GM19395 (cell line): Measurements from ENCODE around the gene CLIC1.

ENCODE experiments used
- ATAC-seq: cut with Tn5 transposase; IDR thresholded peaks from one replicate; pipeline ENCODE4 v1.9.1; 2021; ENCODE audit warnings: mild to moderate bottlenecking, moderate library complexity; ENCODE audit not compliant: unreplicated experiment

CLIC1 gene

DNA sequence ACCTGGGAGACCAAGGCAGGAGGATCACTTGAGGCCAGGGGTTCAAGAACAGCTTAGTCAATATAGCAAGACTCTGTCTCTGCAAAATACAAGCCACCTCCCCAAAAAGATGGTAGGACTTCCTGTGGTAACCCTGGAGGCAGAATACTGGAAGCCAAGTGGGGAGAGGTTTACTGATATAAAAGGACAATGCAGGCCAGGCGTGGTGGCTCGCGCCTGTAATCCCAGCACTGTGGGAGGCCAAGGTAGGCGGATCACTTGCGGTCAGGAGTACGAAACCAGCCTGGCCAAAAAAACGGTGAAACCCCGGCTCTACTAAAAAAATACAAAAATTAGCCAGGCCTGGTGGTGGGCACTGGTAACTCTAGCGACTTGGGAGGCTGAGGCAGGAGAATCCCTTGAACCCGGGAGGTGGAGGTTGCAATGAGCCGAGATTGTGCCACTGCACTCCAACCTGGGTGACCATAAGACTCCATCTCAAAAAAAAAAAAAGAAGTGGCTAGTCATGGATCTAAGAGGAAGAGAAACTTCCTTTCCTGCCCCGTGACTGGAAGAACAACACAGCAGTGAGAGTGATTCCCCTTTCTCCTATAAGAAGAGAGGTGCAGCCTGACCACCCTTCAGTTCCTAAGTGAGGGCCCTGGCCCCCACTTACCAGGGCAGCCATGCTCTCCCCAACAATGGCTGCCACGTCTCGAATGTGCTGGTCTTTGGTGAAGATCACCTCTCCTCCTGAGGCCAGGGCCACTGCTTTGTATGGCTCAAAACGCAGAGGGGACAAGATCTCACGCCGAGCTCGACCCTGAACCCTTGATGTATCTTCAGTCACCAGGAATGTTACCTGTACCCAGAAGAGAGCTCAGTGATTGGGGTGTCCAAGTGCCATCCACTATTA lies 32.3 kb upstream of the CLIC1 start:
- ATAC-seq, result no peak

DNA sequence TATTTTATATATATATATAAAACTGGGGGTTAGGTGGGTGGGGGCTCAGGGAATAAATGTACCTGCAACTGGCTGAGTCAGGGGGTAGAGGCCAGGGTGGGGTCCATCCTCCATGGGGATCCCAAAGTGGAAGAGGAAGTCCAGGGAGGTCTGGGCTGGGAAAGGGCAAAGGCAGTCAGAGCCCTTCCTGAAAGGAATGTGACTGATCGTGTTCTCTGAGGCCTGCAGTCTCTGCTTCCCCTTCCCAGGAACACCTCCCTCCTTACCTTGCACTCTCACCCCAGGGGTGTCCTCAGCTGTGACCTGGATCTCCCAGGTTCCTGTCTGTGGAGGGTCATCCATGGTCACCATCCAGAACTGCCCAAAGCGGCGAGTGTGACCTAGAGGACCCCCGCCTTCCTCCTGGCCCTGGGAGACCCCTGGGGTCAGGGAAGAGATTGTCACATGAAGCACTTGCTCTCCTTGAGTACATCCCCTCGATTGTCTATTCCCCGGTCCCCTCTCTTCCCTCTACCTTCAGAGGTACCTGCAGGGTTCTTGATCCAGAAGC lies 30.8 kb upstream of the CLIC1 start:
- ATAC-seq, result no peak

DNA sequence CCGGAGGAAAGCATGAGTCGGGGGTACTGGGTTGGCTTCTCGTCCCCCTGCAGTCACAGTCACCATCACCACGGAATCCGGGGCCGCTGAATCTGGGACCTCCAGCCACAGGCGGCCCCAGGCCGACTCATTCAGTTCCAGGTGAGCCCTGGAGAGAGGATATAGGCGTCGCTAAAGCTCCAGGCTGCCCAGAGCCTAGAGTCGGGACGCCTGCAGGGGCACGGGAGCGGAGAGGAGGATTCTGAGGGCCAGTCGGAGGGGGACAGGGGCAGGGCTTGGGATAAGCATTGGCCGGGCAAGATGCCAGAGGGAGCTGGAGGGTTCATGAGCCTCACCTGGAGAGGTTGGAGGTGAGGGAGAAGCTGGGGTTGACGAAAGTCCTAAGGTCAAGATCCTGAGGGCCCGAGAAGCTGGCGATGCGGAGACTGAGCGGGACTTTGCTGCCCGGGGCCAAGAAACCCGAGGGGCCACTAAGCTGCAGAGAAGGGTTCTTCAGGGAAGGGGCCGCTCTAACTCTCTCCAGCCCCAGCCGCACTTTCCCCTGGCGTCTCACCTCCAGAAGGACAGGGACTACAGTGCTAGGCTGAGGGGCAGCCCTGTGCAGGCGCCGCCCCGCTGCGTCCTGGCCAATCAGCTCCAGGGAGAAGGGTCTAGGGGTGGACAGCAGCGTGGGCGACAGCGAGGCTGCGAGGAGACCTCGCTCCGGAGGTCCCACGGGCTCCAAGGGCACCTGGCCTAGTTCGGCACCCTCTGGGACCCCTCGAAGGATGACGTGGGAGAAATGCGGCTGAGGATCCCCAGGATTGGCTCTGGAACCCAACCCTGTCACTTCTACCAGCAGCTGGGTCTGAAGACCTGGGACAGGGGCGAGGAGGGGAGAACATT lies 29.8 kb upstream of the CLIC1 start:
- no peak for ATAC-seq

DNA sequence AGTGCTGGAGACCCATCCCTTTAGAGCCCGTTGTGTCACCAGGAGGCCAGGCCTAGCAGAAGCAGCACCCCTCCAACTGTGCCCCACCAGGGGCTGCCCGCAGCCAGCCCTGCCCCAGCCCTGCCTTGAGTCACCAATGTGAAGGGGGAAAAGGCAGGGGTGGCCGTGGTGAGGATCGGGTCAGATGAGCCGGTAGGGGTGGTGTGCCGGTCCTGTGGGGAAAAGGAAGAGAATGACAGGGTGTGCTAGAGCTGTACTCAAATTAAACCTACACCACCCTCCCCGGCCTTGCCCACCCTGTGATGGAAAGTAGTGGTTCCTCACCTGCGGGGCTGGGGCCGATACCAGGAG lies 29.2 kb upstream of the CLIC1 start:
- no peak for ATAC-seq

DNA sequence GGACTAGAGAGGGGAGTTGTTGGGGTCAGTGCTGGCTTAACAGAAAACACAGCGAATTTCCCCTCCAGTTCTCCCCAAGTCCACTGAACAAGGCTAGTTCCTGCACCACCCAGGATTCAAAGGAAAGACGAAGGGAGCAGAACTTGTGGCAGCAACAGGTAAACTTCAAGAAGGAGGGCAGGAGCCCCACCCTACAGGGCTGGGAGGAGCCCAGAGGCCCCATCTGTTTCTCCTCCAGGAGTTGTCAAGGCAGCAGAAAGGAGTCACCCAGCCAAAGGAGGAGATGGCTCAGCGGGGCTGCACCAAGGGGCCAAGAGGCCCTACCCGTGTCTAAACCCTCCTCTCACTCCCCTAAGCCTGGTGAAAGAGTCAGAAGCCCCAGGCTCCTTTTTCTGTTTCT lies 27.9 kb upstream of the CLIC1 start:
- ATAC-seq, result no peak

DNA sequence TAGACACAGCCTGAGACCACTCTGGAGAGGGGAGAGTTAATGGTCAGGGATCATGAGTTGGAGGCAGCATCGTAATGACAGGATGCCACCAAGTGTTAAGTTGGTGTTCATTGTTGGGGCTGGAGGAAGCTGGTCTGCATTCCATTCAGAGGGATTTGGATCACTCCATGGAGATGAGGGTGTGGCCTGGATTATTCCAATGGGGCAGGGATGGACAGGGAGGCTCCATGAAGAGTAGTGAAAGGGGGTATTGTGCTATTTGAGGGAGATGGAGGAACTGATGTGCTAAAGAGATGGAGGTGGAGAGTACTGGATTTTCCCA lies 27.2 kb upstream of the CLIC1 start:
- ATAC-seq, result no peak

DNA sequence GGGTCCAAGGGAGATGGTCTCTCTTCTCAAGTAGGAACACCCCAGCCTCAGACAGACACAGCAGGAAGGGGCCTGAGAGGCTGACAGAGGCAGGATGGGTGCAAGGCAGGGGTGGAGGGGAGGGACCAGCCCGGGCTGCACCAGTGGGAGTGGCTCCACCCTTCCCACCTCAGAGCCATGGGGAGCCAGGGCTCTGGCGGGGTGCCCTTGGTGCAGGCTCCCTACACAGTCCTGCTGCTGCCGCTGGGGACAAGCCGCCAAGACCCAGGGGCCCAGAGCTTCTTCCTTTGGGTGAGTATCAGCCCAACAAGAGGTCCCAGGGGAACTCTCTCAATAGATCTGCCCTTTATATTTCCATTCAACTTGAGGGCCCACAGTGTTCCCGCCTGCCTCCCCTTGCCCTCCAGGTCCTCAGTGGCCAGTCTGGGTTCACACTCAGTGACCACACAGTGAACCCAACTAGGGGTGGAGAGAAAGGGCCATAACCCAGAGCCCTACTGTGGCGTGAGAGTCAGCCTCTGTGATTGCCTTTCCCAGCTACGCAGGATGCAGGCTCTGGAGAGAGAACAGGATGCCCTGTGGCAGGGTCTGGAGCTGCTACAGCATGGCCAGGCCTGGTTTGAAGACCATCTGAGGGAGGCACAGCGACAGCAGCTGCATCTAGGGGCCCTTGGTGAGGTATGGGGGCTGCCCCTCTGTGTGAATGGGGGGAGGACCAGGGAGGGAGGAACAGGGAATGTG lies 26.7 kb upstream of the CLIC1 start:
- no peak for ATAC-seq

DNA sequence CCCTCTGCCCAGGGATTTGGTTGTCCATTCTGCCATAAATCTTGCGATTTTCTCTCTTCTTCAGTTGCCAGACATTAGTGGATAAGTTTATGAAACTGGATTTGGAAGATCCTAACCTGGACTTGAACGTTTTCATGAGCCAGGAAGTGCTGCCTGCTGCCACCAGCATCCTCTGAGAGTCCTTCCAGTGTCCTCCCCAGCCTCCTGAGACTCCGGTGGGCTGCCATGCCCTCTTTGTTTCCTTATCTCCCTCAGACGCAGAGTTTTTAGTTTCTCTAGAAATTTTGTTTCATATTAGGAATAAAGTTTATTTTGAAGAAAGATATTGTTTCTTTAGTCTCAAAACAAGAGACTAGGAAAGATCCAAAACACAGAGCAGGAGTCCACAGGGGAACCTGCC lies 26.0 kb upstream of the CLIC1 start, which contains the start of gene SAPCD1:
Gene SAPCD1, plus strand, starts transcription at position 301 of the 400 bp plus-strand sequence. CDS start 399 bp downstream, outside the sequence.
- ATAC-seq, result no peak

DNA sequence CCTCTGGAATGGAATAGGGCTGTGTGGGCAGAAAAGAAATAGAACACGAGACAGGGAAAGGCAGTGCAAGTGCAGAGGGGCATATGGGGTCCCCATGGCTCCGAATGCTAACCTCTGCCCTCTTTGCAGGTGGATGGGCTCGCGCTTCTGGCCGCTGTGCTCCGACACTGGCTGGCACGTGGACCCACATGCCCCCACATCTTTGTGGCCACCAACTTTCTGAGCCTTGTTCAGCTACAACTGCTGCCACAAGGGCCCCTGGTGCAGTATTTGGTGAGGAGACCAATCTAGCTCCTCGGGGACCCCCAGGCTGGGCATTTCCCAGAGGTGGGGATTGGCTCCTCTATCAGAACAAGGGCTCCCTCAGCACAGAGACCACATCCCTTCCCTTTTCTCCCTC lies 25.0 kb upstream of the CLIC1 start:
- ATAC-seq, result no peak

DNA sequence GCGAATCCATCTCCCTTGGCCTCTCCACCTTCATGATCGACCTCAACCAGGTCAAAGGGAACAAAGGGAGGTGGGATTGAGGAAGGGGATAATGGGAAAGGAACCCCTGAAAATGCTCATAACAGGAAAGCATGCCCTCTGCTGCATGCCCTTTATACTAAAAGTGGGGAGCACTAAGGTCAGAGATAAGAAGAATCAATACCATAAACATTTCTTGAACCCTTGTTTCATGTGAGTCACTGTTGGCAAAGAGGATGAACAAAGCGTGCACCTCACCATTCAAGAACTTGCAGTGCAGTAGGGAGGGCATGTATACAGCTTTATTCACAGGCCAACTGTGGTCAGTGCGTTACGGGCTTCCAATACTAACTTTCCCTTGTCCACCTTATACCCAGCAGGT lies 24.5 kb upstream of the CLIC1 start:
- no peak for ATAC-seq

DNA sequence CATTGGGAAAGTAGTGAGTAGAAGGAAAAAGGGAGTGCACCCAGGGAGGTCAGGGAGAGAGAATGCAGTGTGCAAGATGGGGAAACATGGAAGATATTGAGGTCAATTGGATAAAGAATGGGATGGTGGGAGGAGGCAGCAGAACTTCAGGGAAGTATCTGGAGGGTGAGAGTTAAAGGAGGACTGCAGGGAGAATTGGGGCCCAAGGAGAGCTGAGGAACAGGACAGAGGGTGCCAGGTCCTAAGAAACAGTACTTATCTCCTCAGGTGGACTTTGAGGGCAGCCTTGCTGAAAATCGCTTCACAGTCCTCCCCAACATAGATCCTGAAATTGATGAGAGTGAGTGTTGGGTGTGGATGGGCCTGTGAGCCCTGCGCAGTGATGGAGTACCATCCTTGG lies 22.0 kb upstream of the CLIC1 start:
- ATAC-seq, result no peak

DNA sequence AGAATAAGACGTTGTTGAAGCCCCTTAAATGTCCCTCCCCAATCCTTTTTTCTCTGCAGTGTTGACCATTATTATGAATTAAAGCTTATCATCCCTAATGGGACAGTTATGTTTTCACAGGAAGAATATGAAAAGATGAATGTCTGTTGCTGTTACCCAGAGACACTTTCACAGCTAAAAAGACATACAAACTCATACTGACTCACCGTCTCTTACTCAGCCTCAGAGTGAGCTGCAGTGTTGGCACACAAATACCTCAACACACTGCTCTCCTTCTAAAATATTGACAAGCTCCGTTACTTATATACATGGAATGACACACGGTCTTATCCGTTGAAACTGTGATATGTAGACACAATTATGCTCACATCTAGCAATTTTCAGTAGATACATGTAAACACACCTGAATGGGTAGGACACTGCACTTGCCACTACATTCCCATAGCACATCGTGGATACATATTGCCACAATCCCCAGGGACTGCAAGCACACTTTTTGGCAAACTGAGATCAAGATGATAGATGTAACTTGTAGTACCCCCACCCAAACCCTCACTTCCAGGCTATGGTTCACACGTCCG lies 16.5 kb upstream of the CLIC1 start:
- no peak for ATAC-seq

DNA sequence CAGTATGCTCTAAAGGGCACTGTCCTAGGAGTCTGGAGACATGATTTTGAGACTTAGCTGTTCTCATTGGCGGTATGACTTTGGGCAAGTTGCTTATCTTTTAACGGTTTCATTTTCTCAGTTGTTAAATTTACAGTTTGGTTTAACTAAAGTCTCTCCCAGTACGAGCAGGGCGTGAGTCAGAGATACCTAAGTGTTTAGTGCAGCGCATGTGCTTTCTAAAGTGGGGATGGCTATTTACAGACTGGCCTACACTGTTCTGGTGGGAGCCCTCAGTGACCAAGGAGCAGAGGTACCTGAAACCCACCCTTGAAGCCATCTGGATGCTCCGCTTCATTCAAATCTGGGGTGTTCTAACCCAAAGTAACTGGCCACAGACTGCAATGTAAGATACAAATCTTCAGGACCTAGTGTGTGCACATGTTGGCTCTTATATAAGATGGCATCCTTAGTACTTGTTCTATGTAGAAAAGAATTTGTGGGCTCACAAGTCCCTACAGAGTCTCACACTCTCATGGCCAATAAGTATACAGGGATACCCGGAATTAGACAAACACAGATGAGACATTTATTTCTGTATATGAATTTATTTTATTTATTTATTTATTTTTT lies 14.2 kb upstream of the CLIC1 start:
- no peak for ATAC-seq

DNA sequence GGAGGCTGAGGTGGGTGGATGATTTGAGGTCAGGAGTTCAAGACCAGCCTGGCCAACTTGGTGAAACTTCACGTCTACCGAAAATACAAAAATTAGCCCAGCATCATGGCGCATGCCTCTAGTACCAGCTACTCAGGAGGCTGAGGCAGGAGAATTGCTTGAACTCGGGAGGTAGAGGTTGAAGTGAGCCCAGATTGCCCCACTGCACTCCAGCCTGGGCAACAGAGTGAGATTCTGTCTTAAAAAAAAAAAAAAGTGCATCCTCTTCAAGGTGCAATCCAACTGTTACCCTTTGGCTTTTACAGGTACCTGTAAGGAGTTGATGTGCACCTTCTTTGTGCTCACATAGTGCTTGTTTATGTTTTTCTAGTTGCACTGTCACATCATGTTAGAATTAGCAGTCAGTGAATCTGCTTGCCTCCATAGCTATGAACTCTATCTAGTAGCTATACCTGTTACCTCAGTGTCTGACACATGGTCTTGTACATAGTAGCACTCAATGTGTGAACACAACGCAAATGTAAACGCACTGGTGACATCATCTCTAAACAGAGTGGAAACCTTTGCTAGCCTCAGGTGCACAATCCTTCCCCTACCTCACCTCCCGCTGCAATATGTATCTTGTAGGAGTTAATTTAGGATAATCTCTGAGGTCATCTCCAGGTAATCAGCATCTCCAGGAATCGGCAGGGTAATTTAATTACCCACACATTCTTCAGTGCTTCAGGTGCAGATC lies 13.1 kb upstream of the CLIC1 start:
- ATAC-seq, result no peak

DNA sequence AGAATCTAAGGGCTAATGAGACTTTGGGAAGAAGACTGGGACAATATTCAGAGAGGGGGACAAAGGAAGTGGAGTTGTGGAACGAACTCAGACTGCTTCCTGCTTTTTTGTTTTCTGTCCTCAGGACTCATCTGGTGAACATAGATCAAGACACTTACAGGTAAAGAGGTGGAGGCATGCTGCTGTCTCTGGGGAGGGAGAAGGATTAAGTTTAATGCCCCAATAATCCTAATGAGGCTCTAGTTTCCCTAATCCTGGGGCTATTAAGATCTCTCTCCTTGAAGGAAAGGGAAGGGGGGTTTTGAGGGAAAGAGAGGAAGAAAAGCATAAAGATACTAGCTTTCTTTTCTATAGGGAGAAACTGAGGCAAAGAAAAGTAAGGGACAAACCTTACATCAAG lies 8.1 kb upstream of the CLIC1 start:
- no peak for ATAC-seq

DNA sequence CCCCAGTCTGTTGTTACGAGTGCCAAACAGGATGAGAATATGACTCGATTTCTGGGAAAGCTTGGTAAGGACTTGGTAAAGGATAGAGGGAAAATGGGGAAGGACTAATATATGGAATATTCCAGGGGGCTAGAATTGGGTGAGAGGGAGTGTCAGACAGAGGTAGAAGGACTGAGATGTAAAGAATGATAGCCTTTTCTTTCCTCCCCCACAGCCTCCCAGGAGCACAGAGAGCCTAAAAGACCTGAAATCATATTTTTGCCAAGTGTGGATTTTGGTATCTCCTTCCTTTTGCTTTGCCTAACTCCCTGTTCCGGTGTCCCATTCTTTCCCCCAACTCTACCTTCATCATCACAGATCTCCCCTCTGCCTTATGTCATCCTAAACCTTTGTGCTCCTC lies 6.6 kb upstream of the CLIC1 start:
- no peak for ATAC-seq

DNA sequence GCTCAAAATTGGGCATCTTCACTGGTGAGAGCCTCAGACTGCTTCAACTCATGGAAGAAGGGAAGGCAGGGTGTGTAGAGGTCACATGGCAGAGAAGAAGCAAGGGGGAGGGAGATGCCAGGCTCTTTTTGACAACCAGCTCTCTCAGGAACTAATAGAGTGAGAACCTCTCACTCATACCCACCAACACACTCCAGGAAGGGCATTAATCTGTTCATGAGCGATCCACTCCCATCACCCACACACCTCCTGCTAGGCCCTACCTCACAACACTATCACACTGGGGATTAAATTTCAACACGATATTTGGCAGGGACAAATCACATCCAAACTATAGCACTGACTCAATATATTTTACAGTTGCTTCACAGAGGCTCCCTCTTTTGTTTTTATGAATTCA lies 5.5 kb upstream of the CLIC1 start:
- ATAC-seq, result no peak

DNA sequence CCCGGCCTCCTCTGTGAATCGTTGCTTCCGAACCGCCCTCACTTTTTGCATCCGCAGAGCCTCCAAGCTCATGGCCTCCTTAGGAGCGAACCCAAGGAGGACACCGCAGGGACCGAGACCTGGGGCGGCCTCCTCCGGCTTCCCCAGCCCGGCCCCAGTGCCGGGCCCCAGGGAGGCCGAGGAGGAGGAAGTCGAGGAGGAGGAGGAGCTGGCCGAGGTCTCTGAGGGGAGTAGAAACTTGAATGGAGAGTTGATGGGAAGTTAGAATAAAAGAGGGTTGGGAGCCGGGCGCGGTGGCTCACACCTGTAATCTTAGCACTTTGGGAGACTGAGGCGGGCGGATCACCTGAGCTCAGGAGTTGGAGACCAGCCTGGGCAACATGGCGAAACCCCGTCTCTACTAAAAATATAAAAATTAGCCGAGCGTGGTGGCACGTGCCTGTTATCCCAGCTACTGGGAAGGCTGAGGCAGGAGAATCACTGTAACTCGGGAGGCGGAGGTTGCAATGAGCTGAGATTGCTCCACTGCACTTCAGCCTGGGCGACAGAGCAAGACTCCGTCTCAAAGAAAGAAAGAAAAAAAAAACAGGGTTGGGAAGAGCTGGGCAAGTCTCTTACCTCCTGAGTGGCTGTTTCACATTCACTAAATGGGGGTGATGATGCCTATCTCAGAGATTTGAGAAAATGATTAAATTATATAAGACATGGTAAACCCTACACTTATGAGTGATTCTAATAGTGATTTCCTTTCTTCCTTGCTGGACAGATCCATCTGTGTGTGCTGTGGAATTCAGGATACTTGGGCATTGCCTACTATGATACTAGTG lies 4.3 kb upstream of the CLIC1 start:
- no peak for ATAC-seq
